HL-60/S4 treated with phorbol 12-myristate 13-acetate at 8.2 ng/mL for 4 days and 3 days (cell line): ENCODE results near the gene RPL18.

Experiments
- in situ Hi-C: fragments of 300-500 bp; cut with MboI; formaldehyde crosslinking; loops from 2 replicates; pipeline ENCODE4 v1.15.0; 2022; ENCODE audit warnings: low sequenced_read_pairs

RPL18 gene

GRCh38 chr19:48630296-48631063 is 11.5 kb upstream of the RPL18 start:
- in situ Hi-C loops: no loop called here

- in situ Hi-C loops: no loop called here
Measured at GRCh38 chr19:48629599-48630295, 10.8 kb upstream of the RPL18 start.

- in situ Hi-C loops: no loop called here
Measured at GRCh38 chr19:48629297-48629598, 10.3 kb upstream of the RPL18 start.

- in situ Hi-C loops: no loop called here
Measured at GRCh38 chr19:48628486-48629296, 9.7 kb upstream of the RPL18 start.

- in situ Hi-C loops: no loop called here
Measured at GRCh38 chr19:48627865-48628314, 8.9 kb upstream of the RPL18 start.

GRCh38 chr19:48627201-48627864 is 8.4 kb upstream of the RPL18 start:
- in situ Hi-C loops: no loop called here

- in situ Hi-C loops: no loop called here
Measured at GRCh38 chr19:48625891-48626327, 6.9 kb upstream of the RPL18 start.

- in situ Hi-C loops: no loop called here
Measured at GRCh38 chr19:48624791-48625723, 6.1 kb upstream of the RPL18 start.

- in situ Hi-C loops: no loop called here
Measured at GRCh38 chr19:48624067-48624594, 5.2 kb upstream of the RPL18 start.

GRCh38 chr19:48623556-48624066 is 4.6 kb upstream of the RPL18 start:
- in situ Hi-C loops: no loop called here

GRCh38 chr19:48619692-48620585 is 961 bp upstream of the RPL18 start:
- in situ Hi-C loops: no loop called here

- in situ Hi-C loops: no loop called here
Measured at GRCh38 chr19:48618278-48618915, 581 bp downstream of the RPL18 start.

- in situ Hi-C loops: no loop called here
Measured at GRCh38 chr19:48617146-48617937, 1.6 kb downstream of the RPL18 start.

GRCh38 chr19:48616491-48617056 is 2.4 kb downstream of the RPL18 start:
- in situ Hi-C loops: no loop called here

GRCh38 chr19:48616041-48616436 is 2.9 kb downstream of the RPL18 start:
- in situ Hi-C loops: no loop called here

GRCh38 chr19:48615231-48616040 is 3.5 kb downstream of the RPL18 start:
- in situ Hi-C loops: no loop called here
